ENCODE measurements around the gene SNRNP70. TPM values are rescaled to one million over a fixed set of nuclear protein-coding genes. Genes with fewer than 3 reads are reported as not detected.

The SNRNP70 gene
- total and polyA plus RNA-seq, 2 donors (not counting 3 experiments of a cell fraction or from before 2014, with no cell fraction given): 215 to 300 TPM

GRCh38 chr19:49091391-49092038 lies 6.3 kb downstream of the SNRNP70 start:
- H3K4me1 ChIP-seq (ENCODE audit: control insufficient read depth, extremely low read depth, insufficient read depth, low read length): peaks cover 9% of the 10 kb centered on the region
- H2AFZ ChIP-seq (ENCODE audit: low read depth, low read length): no peak overlapping the region
- H3K9me3 ChIP-seq (replicated peaks; ENCODE audit: control insufficient read depth, insufficient read depth, low read length): no peaks in the 10 kb centered on the region
- intact Hi-C loops (cut with micrococcal nuclease): no loop called here
- H4K20me1 ChIP-seq (replicated peaks; ENCODE audit: control insufficient read depth, extremely low read depth, insufficient read depth, low read length): peaks cover 2% of the 10 kb centered on the region
- H3K27ac ChIP-seq (ENCODE audit: insufficient read depth, low read depth, low read length): no peak overlapping the region
- H3K4me3 ChIP-seq (replicated peaks in 1 of 3; ENCODE audit: insufficient read depth in 1 of 3, low read depth in 1 of 3, low read length in 3 of 3): no peak overlapping the region
- peak; percentile 8 for FAIRE-seq
- POLR2A ChIA-PET: no interaction called here
- CTCF ChIA-PET: interaction anchor here (0.7 kb wide), 1 partner anchor 134 kb away, joined by 3 read pairs; no protein-coding TSS in a partner anchor
- TF ChIP-seq MYC (IDR thresholded peaks at IDR 0.05; ENCODE audit: low read depth, low read length) (no peak), FOS (IDR thresholded peaks at IDR 0.05; ENCODE audit: borderline replicate concordance, insufficient read depth, low read length) (no peak), EZH2 (IDR thresholded peaks at IDR 0.05; ENCODE audit: borderline replicate concordance, low read depth, low read length, severe bottlenecking) (no peak), POLR2A (IDR thresholded peaks at IDR 0.05; ENCODE audit: low read depth, low read length) (no peak), MAX (IDR thresholded peaks at IDR 0.05; ENCODE audit: insufficient read depth, insufficient read length) (no peak), GATA2 (IDR thresholded peaks at IDR 0.05; ENCODE audit: insufficient read depth, insufficient read length, low read depth, low read length) (no peak), POLR2AphosphoS5 (IDR thresholded peaks at IDR 0.05; ENCODE audit: insufficient read depth, low read depth, low read length) (no peak), JUN (IDR thresholded peaks at IDR 0.05; ENCODE audit: borderline replicate concordance, insufficient read depth, insufficient read length, low read depth) (no peak)
- H3K4me2 ChIP-seq (ENCODE audit: insufficient read depth, low read length): no peak overlapping the region
- peaks cover 23 to 49% of the 10 kb centered on the region in 2 experiments for H3K36me3 ChIP-seq (ENCODE audit: control insufficient read depth in 2 of 2, extremely low read depth in 1 of 2, insufficient read depth in 2 of 2, low read length in 2 of 2)
- BruUV-seq (replicated peaks): no TSS peak
- H3K9me1 ChIP-seq (replicated peaks; ENCODE audit: control insufficient read depth, extremely low read depth, insufficient read depth, low read length): no peaks in the 10 kb centered on the region
- no peak for DNase-seq (ENCODE audit: low read depth, low spot score)
- H3K27me3 ChIP-seq (ENCODE audit: control insufficient read depth in 2 of 2, insufficient read depth in 2 of 2, low read length in 2 of 2): no peaks in the 10 kb centered on the region
- H3K9ac ChIP-seq (replicated peaks; ENCODE audit: extremely low read depth, insufficient read depth, low read length): no peak overlapping the region
- dilution Hi-C loops (cut with MboI; ENCODE audit: extremely low pct_ligation_motif_present, low sequenced_read_pairs): no loop called here
- peaks cover 60% of the 10 kb centered on the region for H3K79me2 ChIP-seq (ENCODE audit: control insufficient read depth, insufficient read depth, low read length)
